ENCODE data around the gene DEUP1.

- no peak for TF ChIP-seq CTCF (IDR thresholded peaks at IDR 0.05)
- TF ChIP-seq POLR2A (IDR thresholded peaks at IDR 0.05): no peak
These were observed 11.2 kb upstream of the DEUP1 start for GRCh38 chr11:93319224-93319839.

Data from sigmoid colon (tissue), 3 donors.